ENCODE data around the gene NRCAM.
"Not testable (repeated sequence)": the region's sequence is repeated elsewhere in the genome, so short reads cannot be mapped to it uniquely, and the experiment has no call there.

- TF ChIP-seq CTCF (IDR thresholded peaks at IDR 0.05; ENCODE audit: insufficient read depth, low read depth, low read length); EZH2 (IDR thresholded peaks at IDR 0.05; ENCODE audit: insufficient read depth, low read length): not testable (repeated sequence)
These were observed 181.8 kb downstream of the NRCAM start for GRCh38 chr7:108274447-108274846.
